ENCODE measurements around the gene IZUMO1R.

IZUMO1R gene

GRCh38 chr11:94312339-94312738 is 8.0 kb downstream of the IZUMO1R start:
- no peaks in the 10 kb centered on the region for H3K4me1 ChIP-seq (ENCODE audit: insufficient read depth, low read length)
- no peaks in the 10 kb centered on the region for H3K36me3 ChIP-seq (ENCODE audit: insufficient read depth, low read length)
- no peak for ATAC-seq (ENCODE audit: insufficient read depth, low read depth)

GRCh38 chr11:94314064-94314463 is 9.7 kb downstream of the IZUMO1R start:
- Histone ChIP-seq H4K20me1 (ENCODE audit: insufficient read depth, low read length) (no peaks in the 10 kb centered on the region), H3K79me2 (ENCODE audit: insufficient read depth, low read length) (no peaks in the 10 kb centered on the region), H3K4me3 (ENCODE audit: low read depth in 1 of 2, low read length in 2 of 2) (no peak overlapping the region), H3K4me2 (ENCODE audit: insufficient read depth, low read length) (no peak overlapping the region), H3K9me3 (ENCODE audit: insufficient read depth, low read length, severe bottlenecking) (no peaks in the 10 kb centered on the region), H3K27ac (ENCODE audit: low read length) (no peak overlapping the region), H3K36me3 (ENCODE audit: insufficient read depth, low read length) (no peaks in the 10 kb centered on the region), H3K27me3 (ENCODE audit: insufficient read depth, low read length, poor library complexity) (no peaks in the 10 kb centered on the region), H2AFZ (ENCODE audit: low read depth, low read length) (no peak overlapping the region), H3K9ac (ENCODE audit: low read depth, low read length) (no peak overlapping the region), H3K4me1 (ENCODE audit: insufficient read depth, low read length) (no peaks in the 10 kb centered on the region)
- no peak for ATAC-seq (ENCODE audit: insufficient read depth, low read depth)
- TF ChIP-seq EZH2 (IDR thresholded peaks at IDR 0.05; ENCODE audit: borderline replicate concordance, low read depth, low read length, severe bottlenecking) = no peak
- no peak for TF ChIP-seq CTCF (IDR thresholded peaks at IDR 0.05; ENCODE audit: borderline replicate concordance, extremely low read depth, low read length, poor library complexity, severe bottlenecking)
- DNase-seq = no peak

More at GRCh38 chr11:94312339-94312738, 8.0 kb downstream of the IZUMO1R start:
- Histone ChIP-seq H3K4me3 (ENCODE audit: low read depth in 1 of 2, low read length in 2 of 2) (no peak overlapping the region), H3K27ac (ENCODE audit: low read length) (no peak overlapping the region), H2AFZ (ENCODE audit: low read depth, low read length) (no peak overlapping the region), H3K9ac (ENCODE audit: low read depth, low read length) (no peak overlapping the region), H3K27me3 (ENCODE audit: insufficient read depth, low read length, poor library complexity) (peaks cover 5% of the 10 kb centered on the region), H4K20me1 (ENCODE audit: insufficient read depth, low read length) (no peaks in the 10 kb centered on the region), H3K4me2 (ENCODE audit: insufficient read depth, low read length) (no peak overlapping the region), H3K79me2 (ENCODE audit: insufficient read depth, low read length) (no peaks in the 10 kb centered on the region), H3K9me3 (ENCODE audit: insufficient read depth, low read length, severe bottlenecking) (no peaks in the 10 kb centered on the region)
- TF ChIP-seq CTCF (IDR thresholded peaks at IDR 0.05; ENCODE audit: borderline replicate concordance, extremely low read depth, low read length, poor library complexity, severe bottlenecking) (no peak), EZH2 (IDR thresholded peaks at IDR 0.05; ENCODE audit: borderline replicate concordance, low read depth, low read length, severe bottlenecking) (no peak)
- DNase-seq = no peak

GRCh38 chr11:94315664-94316063 is 11.3 kb downstream of the IZUMO1R start:
- no peak for ATAC-seq (ENCODE audit: insufficient read depth, low read depth)
- no peak for TF ChIP-seq CTCF (IDR thresholded peaks at IDR 0.05; ENCODE audit: borderline replicate concordance, extremely low read depth, low read length, poor library complexity, severe bottlenecking)
- TF ChIP-seq EZH2 (IDR thresholded peaks at IDR 0.05; ENCODE audit: borderline replicate concordance, low read depth, low read length, severe bottlenecking) = no peak

GRCh38 chr11:94322501-94322900 is 18.1 kb downstream of the IZUMO1R start:
- no peak for ATAC-seq (ENCODE audit: insufficient read depth, low read depth)

More at GRCh38 chr11:94315664-94316063, 11.3 kb downstream of the IZUMO1R start:
- Histone ChIP-seq H4K20me1 (ENCODE audit: insufficient read depth, low read length) (no peaks in the 10 kb centered on the region), H3K36me3 (ENCODE audit: insufficient read depth, low read length) (no peaks in the 10 kb centered on the region), H3K4me1 (ENCODE audit: insufficient read depth, low read length) (no peaks in the 10 kb centered on the region), H2AFZ (ENCODE audit: low read depth, low read length) (no peak overlapping the region), H3K4me3 (ENCODE audit: low read depth in 1 of 2, low read length in 2 of 2) (no peak overlapping the region), H3K27ac (ENCODE audit: low read length) (no peak overlapping the region), H3K79me2 (ENCODE audit: insufficient read depth, low read length) (no peaks in the 10 kb centered on the region), H3K9me3 (ENCODE audit: insufficient read depth, low read length, severe bottlenecking) (no peaks in the 10 kb centered on the region), H3K27me3 (ENCODE audit: insufficient read depth, low read length, poor library complexity) (no peaks in the 10 kb centered on the region), H3K9ac (ENCODE audit: low read depth, low read length) (no peak overlapping the region), H3K4me2 (ENCODE audit: insufficient read depth, low read length) (no peak overlapping the region)
- no peak for DNase-seq

More at GRCh38 chr11:94322501-94322900, 18.1 kb downstream of the IZUMO1R start:
- no peaks in the 10 kb centered on the region for H3K36me3 ChIP-seq (ENCODE audit: insufficient read depth, low read length)
- H3K4me1 ChIP-seq (ENCODE audit: insufficient read depth, low read length) = no peaks in the 10 kb centered on the region
- H3K9ac ChIP-seq (ENCODE audit: low read depth, low read length) = no peak overlapping the region
- H3K9me3 ChIP-seq (ENCODE audit: insufficient read depth, low read length, severe bottlenecking) = no peaks in the 10 kb centered on the region
- DNase-seq = no peak
- no peaks in the 10 kb centered on the region for H3K79me2 ChIP-seq (ENCODE audit: insufficient read depth, low read length)
- TF ChIP-seq EZH2 (IDR thresholded peaks at IDR 0.05; ENCODE audit: borderline replicate concordance, low read depth, low read length, severe bottlenecking) (no peak), CTCF (IDR thresholded peaks at IDR 0.05; ENCODE audit: borderline replicate concordance, extremely low read depth, low read length, poor library complexity, severe bottlenecking) (no peak)
- H3K27me3 ChIP-seq (ENCODE audit: insufficient read depth, low read length, poor library complexity) = no peaks in the 10 kb centered on the region
- H3K27ac ChIP-seq (ENCODE audit: low read length) = no peak overlapping the region
- no peak overlapping the region for H3K4me2 ChIP-seq (ENCODE audit: insufficient read depth, low read length)
- no peaks in the 10 kb centered on the region for H4K20me1 ChIP-seq (ENCODE audit: insufficient read depth, low read length)
- H3K4me3 ChIP-seq (ENCODE audit: low read depth in 1 of 2, low read length in 2 of 2) = no peak overlapping the region
- no peak overlapping the region for H2AFZ ChIP-seq (ENCODE audit: low read depth, low read length)

Measured in DND-41 (cell line).